SH-SY5Y (cell line): Measurements from ENCODE around the gene ROR2.

ENCODE experiments used
- GATA2 ChIP-seq: IDR thresholded peaks from 2 replicates; pipeline ENCODE4 v1.6.1; 2011; ENCODE audit warnings: mild to moderate bottlenecking, low read depth, low read length
- GATA3 ChIP-seq: IDR thresholded peaks from 2 replicates; pipeline ENCODE4 v1.6.1; 2011; ENCODE audit warnings: low read depth, mild to moderate bottlenecking, low read length, moderate library complexity

DNA sequence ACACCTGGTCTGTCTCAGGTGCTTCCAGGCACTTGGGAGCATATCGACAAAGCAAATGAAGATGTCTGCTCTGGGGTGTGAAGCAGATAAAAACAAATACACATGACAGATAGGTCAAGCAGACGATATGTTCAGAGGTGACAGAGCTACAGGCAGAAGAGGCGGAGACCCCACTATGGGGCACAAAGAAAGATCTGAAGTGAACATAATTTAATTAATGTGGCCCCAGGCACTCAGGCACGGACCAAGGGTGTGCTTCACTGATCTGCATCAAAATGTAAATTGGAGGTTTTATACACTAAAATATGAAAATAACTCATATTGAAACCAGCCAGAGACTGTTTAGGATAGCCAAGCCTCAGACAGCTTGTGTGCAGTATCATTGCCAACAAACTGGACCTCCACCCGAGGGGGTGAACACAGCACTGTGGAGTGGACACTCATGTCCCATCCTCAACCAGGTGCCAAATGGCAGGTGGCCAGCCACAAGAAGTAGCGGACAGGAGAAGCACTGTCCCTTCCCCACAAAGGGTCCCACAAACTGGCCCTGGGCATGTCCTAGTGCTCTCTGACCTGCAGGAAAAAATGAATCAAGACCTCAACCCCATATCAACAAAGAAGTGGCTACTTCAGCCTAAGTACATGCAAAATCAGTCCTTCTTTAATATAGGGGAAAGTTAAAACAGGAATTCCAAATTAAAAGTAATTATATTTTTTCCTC lies 29.2 kb downstream of the ROR2 start:
- TF ChIP-seq GATA2 (no peak), GATA3 (no peak)
